Kidney (tissue), 14 donors: ENCODE results near the gene LCN6. TPM values are rescaled to one million over a fixed set of nuclear protein-coding genes. Genes with fewer than 3 reads are reported as not detected.

Experiments used
- DNase-seq, 5 donors: peaks; one replicate each; pipeline ENCODE4 v3.0.0-alpha.2; 2013 to 2020
- FAIRE-seq: peaks from 2 replicates; lab custom pipeline; 2012; peaks lifted over from hg19 to GRCh38; lab: Jason Lieb, UNC
- H3K27ac ChIP-seq, 2 donors: one replicate each; pipeline ENCODE4 v1.7.0; 2013; ENCODE audit warnings: low read depth in 2 of 2, low read length in 2 of 2, inconsistent platforms in 1 of 2
- H3K27me3 ChIP-seq: one replicate; pipeline ENCODE4 v1.7.1; 2013; ENCODE audit warnings: low read length, inconsistent platforms; ENCODE audit not compliant: control insufficient read depth, insufficient read depth
- H3K36me3 ChIP-seq, 3 donors: one replicate each; pipeline versions ENCODE4 v1.7.0 to v1.7.1; 2013; ENCODE audit warnings: low read length in 3 of 3, control low read depth in 1 of 3, inconsistent platforms in 1 of 3; ENCODE audit not compliant: insufficient read depth in 3 of 3, control insufficient read depth in 2 of 3
- H3K4me1 ChIP-seq, 3 donors: one replicate each; pipeline versions ENCODE4 v1.7.0 to v1.7.1; 2013; ENCODE audit warnings: low read length in 3 of 3, inconsistent platforms in 1 of 3, low read depth in 1 of 3; ENCODE audit not compliant: control insufficient read depth in 2 of 3, insufficient read depth in 2 of 3
- H3K4me3 ChIP-seq, 3 donors: one replicate each; pipeline versions ENCODE4 v1.7.0 to v1.8.1; 2013; ENCODE audit warnings: low read length in 3 of 3, control low read depth in 1 of 3, inconsistent platforms in 1 of 3
- H3K9ac ChIP-seq, 3 donors: one replicate each; pipeline versions ENCODE4 v1.7.0 to v1.7.1; 2013; ENCODE audit warnings: low read length in 3 of 3, control low read depth in 1 of 3, inconsistent platforms in 1 of 3
- H3K9me3 ChIP-seq, 3 donors: one replicate each; pipeline versions ENCODE4 v1.7.0 to v1.7.1; 2013; ENCODE audit warnings: low read length in 3 of 3, control low read depth in 1 of 3, inconsistent platforms in 1 of 3; ENCODE audit not compliant: control insufficient read depth in 2 of 3, insufficient read depth in 1 of 3
- CTCF ChIP-seq: IDR thresholded peaks from 3 replicates; pipeline ENCODE4 v1.5.1; 2012; ENCODE audit warnings: mild to moderate bottlenecking, moderate library complexity, borderline replicate concordance; ENCODE audit not compliant: insufficient read depth; ENCODE audit errors: extremely low read depth
- intact Hi-C: fragments of 100-400 bp; cut with DNase I; formaldehyde crosslinking; loops from one replicate; pipeline ENCODE4 v1.11.1; 2022
- polyA plus RNA-seq: library from polyadenylated mRNA; stranded (reverse); fragments of 350-450 nt; fragmentation: Illumina TruSeq; extraction: RNeasy Lipid Tissue Mini Kit (QIAGEN cat#74804); gene quantifications from one replicate; pipeline ENCODE4 v1.2.3, GENCODE V29; 2014; ENCODE audit warnings: low read depth, low replicate concordance; ENCODE audit not compliant: insufficient read depth
- total RNA-seq: library from RNA; stranded (reverse); fragmentation: NEBNext Ultra II Directional; extraction: Animal tissue kit (Norgen Biotek cat#: 25700); gene quantifications from one replicate; pipeline ENCODE4 v1.2.1, GENCODE V29; 2021
- donor health status: control.
- donor health status: control.
- donor health status: control.
- donor health status: control.
- donor health status: control.
- donor health status: DM: yes; HTN: yes; CAD: no.
- donor health status: Normal renal cell carcinoma (clear cell type).

LCN6 gene
- total and polyA plus RNA-seq, 2 donors from 2014 or later = 16.0 TPM; not detected in 1

GRCh38 chr9:136723362-136723976, 24.9 kb downstream of the LCN6 start:
- H3K9ac ChIP-seq = no peak overlapping the region
- peaks cover 4 to 32% (median 15%) of the 10 kb centered on the region in 3 donors for H3K36me3 ChIP-seq
- no peak for TF ChIP-seq CTCF
- no peak overlapping the region for H3K4me3 ChIP-seq
- intact Hi-C loops = no loop called here
- FAIRE-seq = no peak
- no peaks in the 10 kb centered on the region for H3K27me3 ChIP-seq
- H3K9me3 ChIP-seq = no peaks in the 10 kb centered on the region
- DNase-seq = peak in 1 of 5 donors; percentile 48
- no peak overlapping the region for H3K27ac ChIP-seq
- H3K4me1 ChIP-seq = peaks cover 0 to 31% (median 12%) of the 10 kb centered on the region in 3 donors

GRCh38 chr9:136722969-136723356, 25.4 kb downstream of the LCN6 start:
- H3K9ac ChIP-seq = no peak overlapping the region
- H3K4me1 ChIP-seq = peaks cover 0 to 30% (median 16%) of the 10 kb centered on the region in 3 donors
- H3K4me3 ChIP-seq = no peak overlapping the region
- intact Hi-C loops = no loop called here
- DNase-seq (no peak), FAIRE-seq (no peak)
- H3K9me3 ChIP-seq = no peaks in the 10 kb centered on the region
- H3K27ac ChIP-seq = no peak overlapping the region
- peaks cover 4 to 32% (median 15%) of the 10 kb centered on the region in 3 donors for H3K36me3 ChIP-seq
- no peaks in the 10 kb centered on the region for H3K27me3 ChIP-seq
- TF ChIP-seq CTCF = no peak

GRCh38 chr9:136722093-136722968, 26.0 kb downstream of the LCN6 start:
- FAIRE-seq = no peak
- peak in 1 of 5 donors; percentile 53 for DNase-seq

More at GRCh38 chr9:136722093-136722968, 26.0 kb downstream of the LCN6 start:
- no peak for TF ChIP-seq CTCF
- peaks cover 4 to 32% (median 15%) of the 10 kb centered on the region in 3 donors for H3K36me3 ChIP-seq
- H3K27ac ChIP-seq = no peak overlapping the region
- no peaks in the 10 kb centered on the region for H3K9me3 ChIP-seq
- intact Hi-C loops = no loop called here
- H3K4me1 ChIP-seq = peaks cover 0 to 27% (median 16%) of the 10 kb centered on the region in 3 donors
- no peak overlapping the region for H3K9ac ChIP-seq
- no peak overlapping the region for H3K4me3 ChIP-seq
- no peaks in the 10 kb centered on the region for H3K27me3 ChIP-seq
